OCI-LY3 (cell line): ENCODE results near the gene USP7.

ENCODE experiments used
- H2AFZ ChIP-seq: fragments of 200-600, 300-600 bp; shearing (Covaris generic); 2 replicates; pipeline ENCODE4 v1.6.0; 2014; ENCODE audit warnings: antibody characterized with exemption, low read depth, low read length
- H3K27ac ChIP-seq: fragments of 200-600, 300-600 bp; sonication (generic); 2 replicates; pipeline ENCODE4 v1.5.1; 2014; ENCODE audit warnings: mild to moderate bottlenecking, low read length, moderate library complexity, mixed read lengths
- H3K27me3 ChIP-seq: fragments of 200-600, 300-600 bp; sonication (generic); 2 replicates; pipeline ENCODE4 v1.6.1; 2014; ENCODE audit warnings: low read depth, low read length, mixed read lengths
- H3K36me3 ChIP-seq: fragments of 200-600, 300-600 bp; sonication (generic); replicated peaks from 2 replicates; pipeline ENCODE3; 2014; ENCODE audit warnings: low read depth, low read length, mixed read lengths
- H3K4me1 ChIP-seq: fragments of 300-600, 200-600 bp; sonication (generic); 2 replicates; pipeline ENCODE4 v1.6.1; 2014; ENCODE audit warnings: low read length, mixed read lengths
- H3K4me2 ChIP-seq: fragments of 200-600, 300-600 bp; sonication (generic); 2 replicates; pipeline ENCODE4 v1.6.1; 2014; ENCODE audit warnings: low read length, mixed read lengths
- H3K4me3 ChIP-seq: fragments of 300-600, 200-600 bp; sonication (generic); 2 replicates; pipeline ENCODE4 v1.5.1; 2014; ENCODE audit warnings: antibody characterized with exemption, mild to moderate bottlenecking, low read length, moderate library complexity
- H3K79me2 ChIP-seq: fragments of 300-600, 200-600 bp; shearing (Covaris generic); 2 replicates; pipeline ENCODE4 v1.6.1; 2014; ENCODE audit warnings: mild to moderate bottlenecking, low read length, mixed read lengths
- H3K9ac ChIP-seq: fragments of 300-600, 200-600 bp; shearing (Covaris generic); 2 replicates; pipeline ENCODE4 v1.6.0; 2014; ENCODE audit warnings: mild to moderate bottlenecking, low read length, moderate library complexity
- H3K9me3 ChIP-seq: fragments of 200-600, 300-600 bp; shearing (Covaris generic); 2 replicates; pipeline ENCODE4 v1.6.1; 2014; ENCODE audit warnings: low read length, mixed read lengths; ENCODE audit not compliant: insufficient read depth
- H4K20me1 ChIP-seq: fragments of 200-600, 300-600 bp; sonication (generic); 2 replicates; pipeline ENCODE4 v1.6.1; 2016; ENCODE audit warnings: low read length, mixed read lengths; ENCODE audit not compliant: insufficient read depth
- EZH2phosphoT487 ChIP-seq: fragments of 200-600 bp; shearing (Covaris generic); IDR thresholded peaks from 2 replicates; pipeline ENCODE4 v1.6.1; 2018; ENCODE audit warnings: antibody characterized with exemption, mixed run types, low read depth
- TF ChIP-seq, protein P1 (sequence below): fragments of 200-600, 300-600 bp; sonication (generic); IDR thresholded peaks from 2 replicates; pipeline ENCODE4 v1.5.1; 2014; ENCODE audit warnings: antibody characterized with exemption, low read length, low read depth

USP7 gene

DNA sequence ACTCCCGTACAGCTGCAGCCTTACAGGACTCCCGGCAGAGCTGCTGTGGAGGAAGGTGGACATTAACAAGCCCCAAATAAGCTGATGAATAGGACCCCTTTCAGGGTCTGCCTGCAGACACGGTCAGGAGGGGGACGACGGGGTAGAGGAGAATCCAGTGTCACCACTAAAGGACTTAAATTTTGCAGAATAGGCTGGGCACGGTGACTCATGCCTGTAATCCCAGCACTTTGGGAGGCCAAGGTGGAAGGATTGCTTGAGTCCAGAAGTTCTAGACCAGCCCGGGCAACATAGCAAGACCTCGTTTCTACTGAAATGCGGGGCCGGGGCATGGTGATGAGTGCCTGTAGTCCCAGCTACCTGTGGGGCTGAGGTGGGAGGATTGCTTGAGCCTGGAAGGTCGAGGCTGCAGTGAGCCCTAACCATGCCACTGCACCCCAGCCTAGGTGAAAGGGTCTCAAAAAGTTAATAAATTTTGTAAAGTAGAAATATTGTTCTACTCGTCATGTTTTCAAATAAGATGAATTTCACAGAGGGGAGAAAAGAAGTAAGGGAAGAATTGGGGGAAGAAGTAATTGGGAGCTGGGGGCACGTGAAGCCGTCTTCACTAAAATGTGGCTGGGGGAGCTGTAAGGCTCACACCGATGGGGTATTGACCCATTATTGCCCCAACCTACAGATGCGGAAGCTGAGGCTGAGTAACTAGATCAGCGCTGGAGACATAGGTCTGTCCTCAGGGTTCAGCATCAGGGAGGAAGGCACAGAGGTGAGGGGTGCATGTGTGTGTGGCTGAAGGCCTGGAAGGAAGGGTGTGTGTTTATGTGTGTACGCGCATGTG is 76.9 kb downstream of the USP7 start:
- no peak for TF ChIP-seq EZH2phosphoT487
- TF ChIP-seq, protein P1, sequence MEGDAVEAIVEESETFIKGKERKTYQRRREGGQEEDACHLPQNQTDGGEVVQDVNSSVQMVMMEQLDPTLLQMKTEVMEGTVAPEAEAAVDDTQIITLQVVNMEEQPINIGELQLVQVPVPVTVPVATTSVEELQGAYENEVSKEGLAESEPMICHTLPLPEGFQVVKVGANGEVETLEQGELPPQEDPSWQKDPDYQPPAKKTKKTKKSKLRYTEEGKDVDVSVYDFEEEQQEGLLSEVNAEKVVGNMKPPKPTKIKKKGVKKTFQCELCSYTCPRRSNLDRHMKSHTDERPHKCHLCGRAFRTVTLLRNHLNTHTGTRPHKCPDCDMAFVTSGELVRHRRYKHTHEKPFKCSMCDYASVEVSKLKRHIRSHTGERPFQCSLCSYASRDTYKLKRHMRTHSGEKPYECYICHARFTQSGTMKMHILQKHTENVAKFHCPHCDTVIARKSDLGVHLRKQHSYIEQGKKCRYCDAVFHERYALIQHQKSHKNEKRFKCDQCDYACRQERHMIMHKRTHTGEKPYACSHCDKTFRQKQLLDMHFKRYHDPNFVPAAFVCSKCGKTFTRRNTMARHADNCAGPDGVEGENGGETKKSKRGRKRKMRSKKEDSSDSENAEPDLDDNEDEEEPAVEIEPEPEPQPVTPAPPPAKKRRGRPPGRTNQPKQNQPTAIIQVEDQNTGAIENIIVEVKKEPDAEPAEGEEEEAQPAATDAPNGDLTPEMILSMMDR = no peak
- H3K4me1 ChIP-seq = peaks cover 8% of the 10 kb centered on the region
- H3K27me3 ChIP-seq = 0 out of 2 replicates have a peak, but pooled peaks cover 8% of the 10 kb centered on the region
- no peak overlapping the region for H3K27ac ChIP-seq
- peaks cover 17% of the 10 kb centered on the region for H3K36me3 ChIP-seq
- no peaks in the 10 kb centered on the region for H3K79me2 ChIP-seq
- H2AFZ ChIP-seq = no peak overlapping the region
- no peak overlapping the region for H3K4me2 ChIP-seq
- H3K9me3 ChIP-seq = no peaks in the 10 kb centered on the region
- peaks cover 19% of the 10 kb centered on the region for H4K20me1 ChIP-seq
- no peak overlapping the region for H3K9ac ChIP-seq
- H3K4me3 ChIP-seq = no peak overlapping the region

DNA sequence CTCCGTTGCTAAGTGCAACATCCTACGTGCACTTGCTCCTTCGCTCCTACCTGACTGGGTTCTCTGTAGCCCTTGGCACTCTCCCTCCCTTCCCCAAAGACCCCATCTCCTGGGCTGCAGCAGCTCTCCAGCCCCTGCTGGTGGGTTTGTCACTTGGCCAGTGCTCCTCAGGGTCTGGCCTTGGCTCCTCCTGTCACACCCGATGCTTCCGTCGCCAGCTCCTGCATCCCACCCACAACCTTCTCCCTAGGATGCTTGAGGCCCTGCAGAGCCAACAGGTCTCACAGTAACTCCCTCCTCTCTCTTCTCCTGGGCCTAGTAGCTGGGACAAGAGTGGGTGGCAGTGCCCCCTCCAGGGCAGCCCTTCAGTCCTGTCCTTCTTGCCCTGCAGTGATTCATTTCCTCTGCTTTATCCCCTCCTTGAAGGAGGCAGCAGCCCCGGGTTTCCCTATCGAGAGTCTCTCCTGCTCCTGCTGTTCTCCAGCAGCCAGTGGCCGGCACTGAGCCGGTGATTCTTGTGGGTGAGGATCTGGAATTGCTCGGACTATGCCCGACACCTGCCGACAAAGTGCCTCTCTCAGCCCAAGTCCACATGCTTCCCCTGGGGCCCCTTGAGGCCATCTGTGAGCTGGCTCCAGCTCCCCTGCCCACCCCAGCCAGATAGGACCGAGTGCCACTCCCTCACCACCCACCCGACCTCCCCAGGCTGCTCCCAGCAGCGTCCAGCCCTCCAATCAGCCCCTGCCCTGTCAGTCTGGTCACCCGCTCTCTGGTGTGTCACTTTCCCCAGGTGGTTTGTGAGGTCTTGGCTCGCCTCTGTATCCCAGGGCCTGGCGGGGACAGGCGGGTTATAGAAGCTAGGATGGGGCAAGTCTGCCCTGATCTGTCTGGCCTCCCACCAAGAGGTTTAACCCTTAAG is 77.8 kb downstream of the USP7 start:
- TF ChIP-seq EZH2phosphoT487 = no peak
- TF ChIP-seq, protein P1 = no peak
- no peaks in the 10 kb centered on the region for H3K4me1 ChIP-seq
- H3K4me2 ChIP-seq = no peak overlapping the region
- no peak overlapping the region for H3K27ac ChIP-seq
- H2AFZ ChIP-seq = no peak overlapping the region
- no peaks in the 10 kb centered on the region for H3K9me3 ChIP-seq
- 0 out of 2 replicates have a peak, but pooled peaks cover 8% of the 10 kb centered on the region for H3K27me3 ChIP-seq
- H3K36me3 ChIP-seq = peaks cover 10% of the 10 kb centered on the region
- H3K79me2 ChIP-seq = no peaks in the 10 kb centered on the region
- peaks cover 12% of the 10 kb centered on the region; the same call in 1 of the 2 replicates for H4K20me1 ChIP-seq
- no peak overlapping the region for H3K9ac ChIP-seq
- no peak overlapping the region for H3K4me3 ChIP-seq

DNA sequence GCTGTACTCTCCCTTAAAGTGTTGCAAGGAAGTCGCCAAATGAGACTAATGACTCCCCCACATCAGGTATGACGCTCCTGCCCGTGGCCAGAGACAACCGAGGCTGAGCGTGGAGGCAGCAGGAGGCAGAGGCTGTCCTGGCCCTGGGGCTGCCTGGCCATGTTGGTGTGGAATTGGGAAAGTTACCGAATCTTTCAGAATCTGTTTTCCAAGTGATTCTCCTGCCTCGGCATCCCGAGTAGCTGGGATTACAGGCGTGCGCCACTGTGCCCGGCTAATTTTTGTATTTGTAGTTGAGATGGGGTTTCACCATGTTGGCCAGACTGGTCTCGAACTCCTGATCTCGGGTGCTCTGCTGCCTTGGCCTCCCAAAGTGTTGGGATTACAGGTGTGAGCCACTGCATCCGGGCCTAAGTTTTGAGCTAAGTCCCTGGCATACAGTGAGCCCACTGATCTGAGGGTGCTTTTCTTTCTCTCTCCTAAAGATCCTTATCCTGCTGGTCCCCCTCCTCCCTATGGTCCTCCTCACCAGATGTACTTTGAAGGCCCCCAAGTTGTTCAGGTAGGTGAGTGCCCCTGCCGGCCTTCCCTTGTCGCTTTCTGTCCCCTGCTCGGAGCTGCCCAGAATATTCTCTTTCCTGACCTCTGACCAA is 80.9 kb downstream of the USP7 start:
- H3K9ac ChIP-seq = no peak overlapping the region
- H3K36me3 ChIP-seq = no peaks in the 10 kb centered on the region
- no peaks in the 10 kb centered on the region for H3K9me3 ChIP-seq
- H3K27me3 ChIP-seq = 0 out of 2 replicates have a peak, but pooled peaks cover 8% of the 10 kb centered on the region
- H2AFZ ChIP-seq = no peak overlapping the region
- no peak overlapping the region for H3K4me2 ChIP-seq
- H3K79me2 ChIP-seq = no peaks in the 10 kb centered on the region
- peaks cover 11% of the 10 kb centered on the region for H3K4me1 ChIP-seq
- no peak for TF ChIP-seq EZH2phosphoT487
- TF ChIP-seq, protein P1 = no peak
- no peak overlapping the region for H3K27ac ChIP-seq
- H4K20me1 ChIP-seq = 0 out of 2 replicates have a peak, but pooled peaks cover 2% of the 10 kb centered on the region
- H3K4me3 ChIP-seq = no peak overlapping the region
